GM13976 (cell line): ENCODE measurements around the gene SLC16A12.

Experiments used
- DNase-seq: peaks from one replicate; pipeline ENCODE4 v3.0.0; 2012; ENCODE audit warnings: low spot score
- in situ Hi-C: fragments of 300-500 bp; cut with MboI; formaldehyde crosslinking; loops from one replicate; pipeline ENCODE4 v1.12.0; 2022; ENCODE audit warnings: low sequenced_read_pairs, mixed read lengths, inconsistent platforms; ENCODE audit not compliant: unreplicated experiment
- TF ChIP-seq, protein P1 (sequence below): IDR thresholded peaks from 2 replicates; pipeline ENCODE4 v1.5.1; 2012; ENCODE audit warnings: borderline replicate concordance, mild to moderate bottlenecking; ENCODE audit not compliant: insufficient read depth; ENCODE audit errors: extremely low read depth, missing control alignments, control extremely low read depth

SLC16A12 gene

DNA sequence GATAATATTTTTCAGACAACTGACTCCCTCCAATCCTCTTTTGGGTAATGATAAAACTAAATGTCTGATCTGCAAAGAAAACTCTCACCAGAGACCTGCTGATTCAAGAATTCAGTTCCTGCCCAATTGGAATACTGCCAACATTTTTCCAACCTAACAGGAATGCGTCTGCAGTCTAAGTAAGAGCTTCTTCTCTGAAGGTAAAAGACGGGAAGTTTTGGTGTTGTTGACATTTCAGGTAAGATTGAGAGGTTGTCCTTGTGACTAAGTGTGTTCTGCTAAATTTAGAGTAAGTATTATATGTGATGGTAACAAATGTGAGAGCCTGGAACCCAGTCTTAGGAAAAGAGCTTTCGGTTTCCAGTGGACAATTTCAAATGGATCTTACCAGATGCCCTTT, 103.4 kb downstream of the SLC16A12 start:
- in situ Hi-C loops, result no loop called here
- no peak for DNase-seq
- TF ChIP-seq, protein P1, sequence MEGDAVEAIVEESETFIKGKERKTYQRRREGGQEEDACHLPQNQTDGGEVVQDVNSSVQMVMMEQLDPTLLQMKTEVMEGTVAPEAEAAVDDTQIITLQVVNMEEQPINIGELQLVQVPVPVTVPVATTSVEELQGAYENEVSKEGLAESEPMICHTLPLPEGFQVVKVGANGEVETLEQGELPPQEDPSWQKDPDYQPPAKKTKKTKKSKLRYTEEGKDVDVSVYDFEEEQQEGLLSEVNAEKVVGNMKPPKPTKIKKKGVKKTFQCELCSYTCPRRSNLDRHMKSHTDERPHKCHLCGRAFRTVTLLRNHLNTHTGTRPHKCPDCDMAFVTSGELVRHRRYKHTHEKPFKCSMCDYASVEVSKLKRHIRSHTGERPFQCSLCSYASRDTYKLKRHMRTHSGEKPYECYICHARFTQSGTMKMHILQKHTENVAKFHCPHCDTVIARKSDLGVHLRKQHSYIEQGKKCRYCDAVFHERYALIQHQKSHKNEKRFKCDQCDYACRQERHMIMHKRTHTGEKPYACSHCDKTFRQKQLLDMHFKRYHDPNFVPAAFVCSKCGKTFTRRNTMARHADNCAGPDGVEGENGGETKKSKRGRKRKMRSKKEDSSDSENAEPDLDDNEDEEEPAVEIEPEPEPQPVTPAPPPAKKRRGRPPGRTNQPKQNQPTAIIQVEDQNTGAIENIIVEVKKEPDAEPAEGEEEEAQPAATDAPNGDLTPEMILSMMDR, result no peak

DNA sequence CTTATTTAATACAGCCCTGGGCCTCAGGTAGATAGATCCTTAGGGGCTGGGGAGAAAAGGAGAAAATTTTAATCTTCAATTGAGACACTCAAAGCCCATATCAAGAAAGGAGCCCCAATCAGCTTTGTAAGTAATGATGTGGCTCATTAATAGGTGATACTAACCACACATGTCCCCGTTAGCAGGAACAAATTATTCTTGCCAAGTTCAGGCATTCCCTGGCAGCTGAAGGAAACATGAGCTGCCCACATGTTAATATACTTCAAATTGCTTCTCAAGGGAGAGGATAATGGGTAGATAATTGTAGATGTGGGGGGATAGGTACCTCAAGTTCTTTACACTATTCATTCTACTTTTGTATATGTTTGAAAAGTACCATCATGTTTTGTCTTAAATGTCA, 106.5 kb downstream of the SLC16A12 start:
- TF ChIP-seq, protein P1, result no peak
- DNase-seq, result no peak
- in situ Hi-C loops, result loop anchor here (10.0 kb wide), 1 partner anchor 126 kb away; no protein-coding TSS in a partner anchor

DNA sequence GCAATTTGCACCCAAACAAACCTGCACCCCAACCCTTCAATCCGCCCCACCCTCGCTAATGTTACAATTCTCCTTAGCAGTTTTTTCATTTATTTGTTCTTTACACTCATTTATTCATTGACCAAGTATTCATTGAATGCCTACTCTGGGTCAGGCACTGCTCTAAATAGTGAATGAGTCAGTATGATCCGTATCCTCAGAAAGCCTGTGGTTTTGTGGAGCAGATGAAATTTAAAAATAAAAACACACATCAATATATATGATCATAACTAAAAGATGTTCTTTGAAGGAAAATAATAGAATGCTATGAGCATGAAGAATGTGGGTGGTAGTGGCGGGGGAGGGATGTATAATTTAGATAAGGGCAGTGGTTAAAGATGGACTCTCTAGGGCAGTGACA, 107.8 kb downstream of the SLC16A12 start:
- in situ Hi-C loops, result loop anchor here (10.0 kb wide), 1 partner anchor 127 kb away; no protein-coding TSS in a partner anchor
- no peak for DNase-seq
- TF ChIP-seq, protein P1, result no peak

DNA sequence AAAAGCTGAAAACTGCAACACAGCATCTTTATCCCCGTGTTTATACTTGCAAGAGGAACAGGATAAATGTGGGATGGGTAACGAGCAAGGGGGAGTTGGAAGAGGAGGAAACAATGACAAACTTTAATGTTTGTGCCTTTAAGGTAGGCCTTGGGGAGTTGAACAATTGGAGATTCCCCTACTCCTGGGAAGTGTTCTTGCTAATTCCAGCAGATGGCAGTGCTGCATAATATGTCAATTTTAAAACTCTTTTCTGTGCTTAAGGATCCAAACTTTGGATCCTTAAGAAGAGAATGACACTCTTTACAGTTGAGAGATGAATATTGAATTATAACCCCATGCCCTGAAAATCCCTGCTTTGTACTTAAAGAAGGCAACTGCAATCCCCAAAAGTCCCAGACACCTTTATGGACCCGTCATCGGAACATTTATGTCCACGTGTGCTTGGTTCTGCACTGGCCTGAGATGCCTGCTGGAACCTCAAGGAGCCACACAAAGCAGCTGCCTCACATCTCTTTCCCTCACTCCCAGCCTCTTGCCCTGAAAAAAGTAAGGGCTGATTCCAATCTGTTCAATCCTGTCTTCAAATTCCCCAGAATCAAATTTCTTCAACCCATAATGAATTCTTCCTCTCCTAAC, 109.0 kb downstream of the SLC16A12 start:
- TF ChIP-seq, protein P1, result peak; percentile 57
- in situ Hi-C loops, result loop anchor here (10.0 kb wide), 1 partner anchor 128 kb away; no protein-coding TSS in a partner anchor
- DNase-seq, result peak; percentile 48

DNA sequence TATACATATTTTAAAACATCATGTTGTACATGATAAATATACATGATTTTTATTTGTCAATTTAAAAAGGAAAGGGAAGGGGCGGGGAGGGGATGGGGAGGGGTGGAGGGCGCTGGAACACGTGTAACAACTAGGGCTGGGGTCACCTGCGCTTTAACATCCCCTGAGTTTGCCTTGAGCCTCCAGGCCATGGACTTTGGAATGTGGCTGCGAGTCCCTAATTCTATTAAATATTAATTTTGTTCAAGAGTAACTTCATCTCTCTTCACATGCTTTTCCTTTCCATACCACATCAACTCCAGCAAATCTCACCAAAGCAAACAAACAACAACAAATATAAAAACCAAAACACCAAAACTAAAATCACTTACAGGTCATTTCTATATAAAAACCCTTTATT, 110.4 kb downstream of the SLC16A12 start:
- no peak for DNase-seq
- TF ChIP-seq, protein P1, result no peak
- in situ Hi-C loops, result loop anchor here (10.0 kb wide), 1 partner anchor 130 kb away; no protein-coding TSS in a partner anchor

DNA sequence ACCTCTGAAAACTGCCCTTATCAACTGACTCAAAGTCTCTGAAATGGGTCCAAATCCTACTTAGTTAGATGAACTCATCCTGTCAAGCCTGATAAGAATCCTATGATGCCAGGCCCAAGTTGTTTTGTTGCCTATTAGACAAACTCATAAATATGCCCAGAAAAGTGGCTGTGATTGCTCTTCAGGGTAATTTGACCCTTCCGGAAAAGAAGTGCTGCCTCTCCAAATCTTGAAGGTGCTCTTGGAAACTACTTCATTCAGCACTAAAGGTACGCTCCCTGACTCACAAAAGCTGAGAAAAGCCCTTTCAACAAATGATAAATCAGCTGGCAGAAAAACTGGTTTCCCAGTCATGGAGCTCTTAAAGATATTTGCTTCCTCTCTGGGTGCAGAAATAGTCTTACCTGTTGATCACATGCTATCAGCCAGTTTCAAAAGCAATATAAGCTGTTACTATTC, 114.3 kb downstream of the SLC16A12 start:
- TF ChIP-seq, protein P1, result no peak
- DNase-seq, result no peak
- in situ Hi-C loops, result loop anchor here (10.0 kb wide), 1 partner anchor 134 kb away; no protein-coding TSS in a partner anchor
